MCF 10A (cell line): ENCODE results near the gene SPAG8. TPM values are rescaled to one million over a fixed set of nuclear protein-coding genes. Genes with fewer than 3 reads are reported as not detected.
A peak's percentile ranks its signal among the peaks of the same experiment; 100 is the strongest.

ENCODE experiments used
- BruUV-seq: library from RNA; stranded (reverse); fragments of 400-500 nt; replicated peaks from 2 replicates; lab custom pipeline; 2021; lab: Mats Ljungman, UMichigan
- CTCF ChIA-PET: fragments of 300-600 bp; sonication (Branson Sonifier 250); formaldehyde crosslinking; extraction: SDS; loops from one replicate; lab custom pipeline; 2021; ENCODE audit warnings: antibody characterized with exemption, inconsistent platforms; lab: Yijun Ruan, JAX
- POLR2A ChIA-PET: fragments of 300-600, 350-650 bp; sonication (Branson Sonifier 250); formaldehyde crosslinking; extraction: SDS; loops from one replicate; lab custom pipeline; 2020; ENCODE audit warnings: antibody characterized with exemption, inconsistent platforms; lab: Yijun Ruan, JAX
- DNase-seq: peaks from one replicate; pipeline ENCODE4 v3.0.0-alpha.2; 2018; ENCODE audit not compliant: unreplicated experiment
- H3K27ac Mint-ChIP-seq: one replicate; pipeline ENCODE4 v1.8.0; 2022; ENCODE audit warnings: mild to moderate bottlenecking, low read depth, mixed read lengths; ENCODE audit not compliant: unreplicated experiment
- H3K27me3 Mint-ChIP-seq: one replicate; pipeline ENCODE4 v1.8.0; 2022; ENCODE audit warnings: mixed read lengths; ENCODE audit not compliant: insufficient read depth, unreplicated experiment
- H3K36me3 Mint-ChIP-seq: one replicate; pipeline ENCODE4 v1.8.0; 2022; ENCODE audit warnings: mild to moderate bottlenecking, moderate library complexity, mixed read lengths; ENCODE audit not compliant: insufficient read depth, unreplicated experiment
- H3K4me1 Mint-ChIP-seq: one replicate; pipeline ENCODE4 v1.8.0; 2022; ENCODE audit warnings: mixed read lengths; ENCODE audit not compliant: insufficient read depth, unreplicated experiment
- H3K4me3 Mint-ChIP-seq: one replicate; pipeline ENCODE4 v1.8.0; 2022; ENCODE audit warnings: mild to moderate bottlenecking, moderate library complexity, mixed read lengths; ENCODE audit not compliant: unreplicated experiment
- H3K9me3 Mint-ChIP-seq: one replicate; pipeline ENCODE4 v1.8.0; 2022; ENCODE audit warnings: mixed read lengths; ENCODE audit not compliant: unreplicated experiment
- intact Hi-C: fragments of 100-400 bp; cut with micrococcal nuclease; formaldehyde crosslinking; loops from 2 replicates; pipeline ENCODE4 v1.14.1; 2022
- total RNA-seq: library from RNA; stranded (reverse); gene quantifications from 2 replicates; pipeline ENCODE4 v1.2.3, GENCODE V29; 2022
- TF ChIP-seq, protein P1 (sequence below): fragments of 200-600 bp; IDR thresholded peaks from one replicate; pipeline ENCODE4 v1.8.0; 2022; ENCODE audit warnings: antibody characterized with exemption, mild to moderate bottlenecking; ENCODE audit not compliant: unreplicated experiment

Gene SPAG8
- total RNA-seq, 1 experiment from 2014 or later, result 1.1 TPM

DNA sequence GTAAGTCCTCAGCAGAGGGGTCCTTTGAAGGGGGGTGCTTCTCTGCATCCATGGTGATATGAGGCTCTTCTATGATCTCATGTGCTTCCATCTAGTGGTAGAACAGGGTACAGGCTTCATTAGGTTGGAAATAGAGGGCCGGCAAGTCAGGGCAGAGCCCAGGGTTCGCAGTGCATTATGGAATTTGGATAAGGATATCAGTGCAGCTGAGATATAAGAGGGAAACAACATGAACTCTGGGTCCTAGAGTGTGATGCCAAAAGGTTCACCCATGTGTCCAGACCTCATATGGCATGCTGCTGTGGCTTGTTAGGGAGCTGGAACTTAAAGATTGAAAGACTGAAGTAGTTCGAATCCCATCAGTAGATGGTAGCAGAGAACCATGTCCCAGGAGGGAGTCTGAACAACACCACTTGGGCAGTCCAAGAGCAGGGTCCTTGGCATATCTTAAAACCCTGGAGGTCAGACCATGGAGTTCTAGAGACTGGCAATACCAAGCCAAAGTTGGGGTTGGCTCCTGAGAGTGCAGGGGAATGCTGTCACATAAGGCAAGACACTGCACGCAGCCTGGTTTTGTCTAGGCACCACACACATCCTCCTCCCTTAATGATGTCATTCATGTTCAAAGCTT is 14.1 kb upstream of the SPAG8 start:
- POLR2A ChIA-PET, result interaction anchor here (0.5 to 2.4 kb wide), 7 partner anchors 12 to 81 kb away, joined by 3 to 14 read pairs (median 4); partner anchors contain the start of genes HINT2 and SPAG8
- Mint-ChIP-seq H3K27me3 (no peaks in the 10 kb centered on the region), H3K4me3 (no peak overlapping the region), H3K9me3 (no peaks in the 10 kb centered on the region), H3K27ac (peak overlapping the region; percentile 46), H3K4me1 (peaks cover 40% of the 10 kb centered on the region), H3K36me3 (no peaks in the 10 kb centered on the region)
- no TSS peak for BruUV-seq
- peak; percentile 73 for DNase-seq
- TF ChIP-seq, protein P1, sequence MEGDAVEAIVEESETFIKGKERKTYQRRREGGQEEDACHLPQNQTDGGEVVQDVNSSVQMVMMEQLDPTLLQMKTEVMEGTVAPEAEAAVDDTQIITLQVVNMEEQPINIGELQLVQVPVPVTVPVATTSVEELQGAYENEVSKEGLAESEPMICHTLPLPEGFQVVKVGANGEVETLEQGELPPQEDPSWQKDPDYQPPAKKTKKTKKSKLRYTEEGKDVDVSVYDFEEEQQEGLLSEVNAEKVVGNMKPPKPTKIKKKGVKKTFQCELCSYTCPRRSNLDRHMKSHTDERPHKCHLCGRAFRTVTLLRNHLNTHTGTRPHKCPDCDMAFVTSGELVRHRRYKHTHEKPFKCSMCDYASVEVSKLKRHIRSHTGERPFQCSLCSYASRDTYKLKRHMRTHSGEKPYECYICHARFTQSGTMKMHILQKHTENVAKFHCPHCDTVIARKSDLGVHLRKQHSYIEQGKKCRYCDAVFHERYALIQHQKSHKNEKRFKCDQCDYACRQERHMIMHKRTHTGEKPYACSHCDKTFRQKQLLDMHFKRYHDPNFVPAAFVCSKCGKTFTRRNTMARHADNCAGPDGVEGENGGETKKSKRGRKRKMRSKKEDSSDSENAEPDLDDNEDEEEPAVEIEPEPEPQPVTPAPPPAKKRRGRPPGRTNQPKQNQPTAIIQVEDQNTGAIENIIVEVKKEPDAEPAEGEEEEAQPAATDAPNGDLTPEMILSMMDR, result peak; percentile 60
- CTCF ChIA-PET, result interaction anchor here (0.6 to 3.5 kb wide), 35 partner anchors 9 to 666 kb away, joined by 3 to 15 read pairs (median 4); partner anchors contain the start of genes CLTA, HINT2, HRCT1 and SPAAR
- intact Hi-C loops, result loop anchor here (1.0 kb wide), 2 partner anchors 36 to 56 kb away; no protein-coding TSS in a partner anchor

DNA sequence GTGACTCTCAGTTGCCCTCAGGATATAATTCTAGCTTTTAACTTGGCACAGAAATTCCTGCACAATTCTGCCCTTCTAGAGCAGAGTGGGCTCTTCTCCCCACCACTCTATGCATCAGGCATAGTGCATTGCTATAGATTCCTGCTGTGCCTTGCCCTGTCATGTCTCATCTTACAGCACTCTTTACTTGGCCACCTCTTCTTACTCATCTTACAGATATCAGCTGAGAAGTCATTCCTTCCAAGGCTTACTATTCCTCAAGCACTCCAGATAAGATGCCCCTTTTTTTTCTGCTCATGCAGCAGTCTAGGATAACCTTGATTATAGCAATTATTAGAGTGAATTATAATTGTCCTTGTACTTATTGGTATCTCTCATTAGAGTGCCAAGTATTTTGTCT is 10.9 kb upstream of the SPAG8 start:
- no peaks in the 10 kb centered on the region for H3K9me3 Mint-ChIP-seq
- H3K36me3 Mint-ChIP-seq, result no peaks in the 10 kb centered on the region
- no peak overlapping the region for H3K27ac Mint-ChIP-seq
- peaks cover 29% of the 10 kb centered on the region for H3K4me1 Mint-ChIP-seq
- CTCF ChIA-PET, result interaction anchor here (0.9 to 1.9 kb wide), 4 partner anchors 9 to 59 kb away, joined by 3 to 6 read pairs (median 5); no protein-coding TSS in a partner anchor
- POLR2A ChIA-PET, result interaction anchor here (0.6 to 0.9 kb wide), 3 partner anchors 9 to 80 kb away, joined by 3 to 5 read pairs (median 3); partner anchors contain the start of gene HINT2
- H3K27me3 Mint-ChIP-seq, result peaks cover 6% of the 10 kb centered on the region
- no TSS peak for BruUV-seq
- intact Hi-C loops, result no loop called here
- no peak overlapping the region for H3K4me3 Mint-ChIP-seq
- TF ChIP-seq, protein P1, result no peak
- no peak for DNase-seq

DNA sequence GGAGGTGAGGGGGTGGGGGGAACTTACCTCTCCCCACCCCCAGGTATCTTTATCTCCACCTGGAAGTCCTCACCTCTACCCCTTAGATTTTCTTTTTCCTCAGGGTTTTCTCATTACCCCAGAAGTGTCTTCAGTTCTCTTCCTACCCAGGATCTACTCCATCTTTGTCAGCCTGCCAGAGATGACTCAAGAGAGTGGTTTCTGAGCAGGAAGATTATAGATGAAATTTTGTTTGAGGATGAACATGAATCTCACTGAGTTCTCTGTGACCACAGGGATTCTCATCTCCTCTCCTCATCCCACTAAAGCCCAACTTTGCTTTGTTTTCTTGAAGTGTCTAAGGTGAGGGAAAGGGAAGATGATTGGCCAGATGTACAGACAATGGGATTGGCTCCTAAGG is 8.0 kb upstream of the SPAG8 start:
- Mint-ChIP-seq H3K27ac (no peak overlapping the region), H3K4me1 (peaks cover 13% of the 10 kb centered on the region), H3K36me3 (no peaks in the 10 kb centered on the region), H3K9me3 (no peaks in the 10 kb centered on the region), H3K27me3 (peaks cover 11% of the 10 kb centered on the region), H3K4me3 (no peak overlapping the region)
- intact Hi-C loops, result no loop called here
- CTCF ChIA-PET, result interaction anchor here (1.0 to 1.4 kb wide), 2 partner anchors 30 to 134 kb away, joined by 4 to 5 read pairs; no protein-coding TSS in a partner anchor
- BruUV-seq, result no TSS peak
- POLR2A ChIA-PET, result interaction anchor here (0.6 kb wide), 1 partner anchor 1076 kb away, joined by 3 read pairs; no protein-coding TSS in a partner anchor
- peak; percentile 55 for DNase-seq
- TF ChIP-seq, protein P1, result no peak

DNA sequence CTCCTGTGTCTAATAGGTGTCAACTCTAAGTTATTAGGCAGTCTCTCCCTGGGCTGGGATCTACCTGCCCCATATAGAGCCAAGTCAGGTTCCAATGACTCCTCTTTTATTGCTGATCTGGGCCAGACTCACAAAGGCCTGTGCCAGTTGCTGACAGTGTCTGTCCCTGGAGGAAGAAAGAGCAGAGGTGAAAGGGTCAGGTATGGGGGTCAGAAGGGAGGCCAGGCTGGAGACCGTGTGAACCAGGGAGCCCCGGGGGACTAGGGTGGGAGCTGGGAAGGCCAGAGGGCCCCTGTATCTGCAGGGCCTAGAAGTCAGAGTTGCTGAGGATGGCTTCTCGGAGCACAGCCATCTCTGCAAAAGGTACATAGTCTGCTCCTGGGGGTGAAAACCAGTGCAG is 6.3 kb upstream of the SPAG8 start:
- CTCF ChIA-PET, result no interaction called here
- intact Hi-C loops, result no loop called here

More for the DNA sequence above, 6.3 kb upstream of the SPAG8 start:
- TF ChIP-seq, protein P1, result no peak
- POLR2A ChIA-PET, result no interaction called here
- BruUV-seq, result no TSS peak
- DNase-seq, result no peak
- Mint-ChIP-seq H3K27me3 (peaks cover 11% of the 10 kb centered on the region), H3K4me1 (peaks cover 21% of the 10 kb centered on the region), H3K4me3 (no peak overlapping the region), H3K27ac (no peak overlapping the region), H3K36me3 (no peaks in the 10 kb centered on the region), H3K9me3 (no peaks in the 10 kb centered on the region)
